Fibroblast of pulmonary artery (primary cell): ENCODE data around the gene ZNF487.
"Not testable (repeated sequence)": the region's sequence is repeated elsewhere in the genome, so short reads cannot be mapped to it uniquely, and the experiment has no call there.

Experiments used
- DNase-seq: peaks from one replicate; pipeline ENCODE4 v3.0.0-alpha.2; 2010; ENCODE audit warnings: low read depth
- H3K4me3 ChIP-seq: replicated peaks from 2 replicates; pipeline ENCODE4 v1.5.1; 2011; ENCODE audit warnings: low read depth, mild to moderate bottlenecking, control low read depth, low read length, moderate library complexity
- TF ChIP-seq, protein P1 (sequence below): IDR thresholded peaks from 2 replicates; pipeline ENCODE4 v1.5.1; 2011; ENCODE audit warnings: mild to moderate bottlenecking, control low read depth, low read length, inconsistent platforms; ENCODE audit errors: missing control alignments

ZNF487 gene

DNA sequence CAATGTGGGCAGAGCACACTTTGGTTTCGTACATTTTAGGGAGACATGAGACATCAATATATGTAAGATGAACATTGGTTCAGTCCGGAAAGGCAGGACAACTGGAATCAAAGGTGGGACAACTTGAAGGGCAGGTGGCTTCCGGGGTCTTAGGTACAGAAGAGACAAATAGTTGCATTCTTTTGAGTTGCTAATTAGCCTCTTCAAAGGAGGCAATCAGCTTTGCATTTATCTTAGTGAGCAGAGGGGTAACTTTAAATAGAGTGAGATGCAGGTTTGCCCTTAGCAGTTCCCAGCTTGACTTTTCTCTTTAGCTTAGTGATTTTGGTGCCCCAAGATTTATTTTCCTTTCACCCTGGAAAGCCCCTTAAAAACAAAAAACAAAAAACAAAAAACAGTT lies 21.3 kb downstream of the ZNF487 start:
- no peak for DNase-seq
- TF ChIP-seq, protein P1, sequence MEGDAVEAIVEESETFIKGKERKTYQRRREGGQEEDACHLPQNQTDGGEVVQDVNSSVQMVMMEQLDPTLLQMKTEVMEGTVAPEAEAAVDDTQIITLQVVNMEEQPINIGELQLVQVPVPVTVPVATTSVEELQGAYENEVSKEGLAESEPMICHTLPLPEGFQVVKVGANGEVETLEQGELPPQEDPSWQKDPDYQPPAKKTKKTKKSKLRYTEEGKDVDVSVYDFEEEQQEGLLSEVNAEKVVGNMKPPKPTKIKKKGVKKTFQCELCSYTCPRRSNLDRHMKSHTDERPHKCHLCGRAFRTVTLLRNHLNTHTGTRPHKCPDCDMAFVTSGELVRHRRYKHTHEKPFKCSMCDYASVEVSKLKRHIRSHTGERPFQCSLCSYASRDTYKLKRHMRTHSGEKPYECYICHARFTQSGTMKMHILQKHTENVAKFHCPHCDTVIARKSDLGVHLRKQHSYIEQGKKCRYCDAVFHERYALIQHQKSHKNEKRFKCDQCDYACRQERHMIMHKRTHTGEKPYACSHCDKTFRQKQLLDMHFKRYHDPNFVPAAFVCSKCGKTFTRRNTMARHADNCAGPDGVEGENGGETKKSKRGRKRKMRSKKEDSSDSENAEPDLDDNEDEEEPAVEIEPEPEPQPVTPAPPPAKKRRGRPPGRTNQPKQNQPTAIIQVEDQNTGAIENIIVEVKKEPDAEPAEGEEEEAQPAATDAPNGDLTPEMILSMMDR = no peak
- no peak overlapping the region for H3K4me3 ChIP-seq

DNA sequence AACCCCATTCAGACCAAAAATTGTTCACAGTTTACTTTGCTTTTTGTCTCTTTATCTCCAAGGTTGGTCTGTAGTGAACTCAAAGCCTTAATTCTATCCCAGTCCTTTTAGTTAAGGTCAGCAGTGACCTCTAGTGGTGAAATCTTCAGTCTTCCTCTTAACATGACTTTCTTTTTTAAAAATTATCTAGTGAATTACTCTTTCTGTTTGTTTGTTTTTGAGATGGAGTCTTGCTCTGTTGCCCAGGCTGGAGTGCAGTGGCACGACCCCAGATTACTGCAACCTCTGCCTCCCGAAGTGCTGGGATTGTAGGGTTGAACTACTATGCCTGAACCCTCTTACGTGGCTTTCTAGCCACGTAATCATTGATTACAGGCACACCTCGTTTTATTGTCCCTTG lies 25.0 kb downstream of the ZNF487 start:
- H3K4me3 ChIP-seq = no peak overlapping the region
- DNase-seq = peak; percentile 93
- TF ChIP-seq, protein P1 = peak; percentile 62

DNA sequence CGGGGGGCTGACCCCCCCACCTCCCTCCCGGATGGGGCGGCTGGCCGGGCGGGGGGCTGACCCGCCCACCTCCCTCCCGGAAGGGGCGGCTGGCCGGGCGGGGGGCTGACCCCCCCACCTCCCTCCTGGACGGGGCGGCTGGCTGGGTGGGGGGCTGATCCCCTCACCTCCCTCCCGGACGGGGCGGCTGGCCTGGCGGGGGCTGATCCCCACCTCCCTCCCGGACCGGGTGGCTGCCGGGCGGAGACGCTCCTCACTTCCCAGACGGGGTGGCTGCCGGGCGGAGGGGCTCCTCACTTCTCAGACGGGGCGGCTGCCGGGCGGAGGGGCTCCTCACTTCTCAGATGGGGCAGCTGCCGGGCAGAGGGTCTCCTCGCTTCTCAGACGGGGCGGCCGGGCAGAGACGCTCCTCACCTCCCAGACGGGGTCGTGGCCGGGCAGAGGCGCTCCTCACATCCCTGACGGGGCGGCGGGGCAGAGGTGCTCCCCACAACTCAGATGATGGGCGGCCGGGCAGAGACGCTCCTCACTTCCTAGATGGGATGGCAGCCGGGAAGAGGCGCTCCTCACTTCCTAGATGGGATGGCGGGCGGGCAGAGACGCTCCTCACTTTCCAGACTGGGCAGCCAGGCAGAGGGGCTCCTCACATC lies 28.3 kb downstream of the ZNF487 start:
- H3K4me3 ChIP-seq, DNase-seq: not testable (repeated sequence)

DNA sequence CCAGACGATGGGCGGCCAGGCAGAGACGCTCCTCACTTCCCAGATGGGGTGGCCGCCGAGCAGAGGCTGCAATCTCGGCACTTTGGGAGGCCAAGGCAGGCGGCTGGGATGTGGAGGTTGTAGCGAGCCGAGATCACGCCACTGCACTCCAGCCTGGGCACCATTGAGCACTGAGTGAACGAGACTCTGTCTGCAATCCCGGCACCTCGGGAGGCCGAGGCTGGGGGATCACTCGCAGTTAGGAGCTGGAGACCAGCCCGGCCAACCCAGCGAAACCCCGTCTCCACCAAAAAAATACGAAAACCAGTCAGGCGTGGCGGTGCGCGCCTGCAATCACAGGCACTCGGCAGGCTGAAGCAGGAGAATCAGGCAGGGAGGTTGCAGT lies 28.8 kb downstream of the ZNF487 start:
- not testable (repeated sequence) for H3K4me3 ChIP-seq, DNase-seq

DNA sequence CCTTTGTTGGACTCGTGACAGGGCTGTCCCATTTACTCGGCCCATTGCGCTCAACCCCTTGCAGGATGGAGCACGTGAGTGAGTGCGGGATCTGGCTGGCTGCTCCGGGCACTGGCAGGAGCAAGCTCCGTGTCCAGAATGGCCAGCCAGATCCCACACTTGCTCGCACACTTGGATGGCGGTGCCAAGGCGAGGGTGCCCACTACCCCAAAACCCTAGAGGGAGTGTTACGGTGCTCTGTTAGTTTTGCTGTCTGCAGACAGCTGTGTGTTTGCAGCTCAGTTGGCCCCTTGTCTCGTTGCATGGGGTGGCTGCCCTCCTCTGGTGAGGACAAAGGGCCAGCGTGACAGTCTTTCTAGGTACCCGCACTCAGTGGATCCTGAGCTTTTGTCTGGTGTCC lies 34.2 kb downstream of the ZNF487 start:
- H3K4me3 ChIP-seq = no peak overlapping the region
- no peak for DNase-seq
- TF ChIP-seq, protein P1 = no peak

DNA sequence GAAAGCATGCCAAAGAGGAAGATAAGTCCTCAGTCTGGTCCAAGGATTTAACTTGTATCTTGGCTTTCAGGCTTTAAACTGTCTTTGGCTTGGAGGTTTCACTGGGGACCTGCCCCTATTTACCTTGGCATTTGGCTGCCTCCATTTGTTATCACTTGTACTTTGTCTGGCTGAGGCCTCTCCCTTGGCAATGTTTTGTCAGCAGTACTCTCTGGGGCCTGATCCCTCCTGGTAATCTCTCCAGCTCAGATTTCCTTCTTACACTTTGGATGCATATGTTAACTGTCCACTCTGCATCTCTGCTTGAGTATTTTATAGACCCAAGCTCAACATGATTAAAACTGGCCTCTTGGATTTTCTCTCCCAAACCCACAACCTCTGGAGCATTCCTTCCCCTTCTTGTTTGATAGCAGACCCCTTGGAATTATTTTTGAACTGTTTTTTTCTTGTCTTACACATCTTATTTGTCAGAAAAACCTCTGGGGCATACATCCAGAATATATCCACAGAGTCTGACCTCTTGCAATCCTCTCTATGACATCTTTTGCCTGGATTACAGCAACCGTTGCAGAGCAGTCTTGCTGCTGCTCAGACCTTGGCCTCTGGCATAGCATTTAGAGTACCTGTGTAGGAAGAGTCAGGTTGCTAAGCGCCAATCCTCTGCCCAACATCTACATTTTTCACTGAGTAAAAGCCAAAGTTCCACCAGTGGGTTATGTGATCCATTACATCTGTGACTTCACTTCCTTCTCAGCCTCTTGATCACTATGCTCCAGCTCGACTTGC lies 35.2 kb downstream of the ZNF487 start:
- H3K4me3 ChIP-seq = no peak overlapping the region
- no peak for DNase-seq
- TF ChIP-seq, protein P1 = no peak

DNA sequence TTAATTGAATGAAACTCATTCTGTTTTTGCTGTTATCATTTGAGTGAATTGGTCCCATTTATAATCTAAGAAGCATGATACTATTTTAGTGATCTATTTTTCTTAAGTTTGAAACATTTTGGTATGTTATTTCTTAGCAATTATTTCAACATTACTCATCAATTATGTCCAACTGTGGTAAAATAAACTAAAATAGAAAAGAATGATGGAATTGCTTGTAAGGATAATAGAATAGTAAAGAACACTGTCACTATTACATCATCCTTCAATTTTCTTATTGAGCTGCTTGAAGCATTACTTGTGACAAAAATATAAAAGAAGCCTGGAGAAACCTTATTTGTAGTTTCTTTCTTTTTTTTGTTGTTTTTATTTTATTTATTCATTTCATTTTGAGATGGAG lies 42.4 kb downstream of the ZNF487 start:
- no peak for DNase-seq
- TF ChIP-seq, protein P1 = no peak
- no peak overlapping the region for H3K4me3 ChIP-seq
